ENCODE data around the gene PSENEN.

- TF ChIP-seq CTCF (optimal IDR thresholded peaks at IDR 0.05 in 1 of 3, IDR thresholded peaks at IDR 0.05 in 1 of 3, conservative IDR thresholded peaks at IDR 0.05 in 1 of 3; ENCODE audit: extremely low read depth in 1 of 3, insufficient read depth in 2 of 3, low read length in 3 of 3) (no peak), EZH2 (IDR thresholded peaks at IDR 0.05; ENCODE audit: low read length) (no peak)
Observed at GRCh38 chr19:35780058-35780457, 34.6 kb downstream of the PSENEN start.

Data from keratinocyte (primary cell).